ENCODE results near the gene PTAFR.

The PTAFR gene

GRCh38 chr1:28162151-28162550 is 14.3 kb downstream of the PTAFR start:
- TF ChIP-seq CTCF (conservative IDR thresholded peaks at IDR 0.05; ENCODE audit: low read length): no peak
- no peak for DNase-seq (ENCODE audit: low read depth)

GRCh38 chr1:28161751-28162150 is 14.7 kb downstream of the PTAFR start:
- H3K4me3 ChIP-seq (ENCODE audit: low read length): no peak overlapping the region
- no peak for DNase-seq (ENCODE audit: low read depth)
- no peak for TF ChIP-seq CTCF (conservative IDR thresholded peaks at IDR 0.05; ENCODE audit: low read length)

More at GRCh38 chr1:28162151-28162550, 14.3 kb downstream of the PTAFR start:
- no peak overlapping the region for H3K4me3 ChIP-seq (ENCODE audit: low read length)

GRCh38 chr1:28160782-28161266 is 15.7 kb downstream of the PTAFR start:
- DNase-seq (ENCODE audit: low read depth): peak; percentile 77
- TF ChIP-seq CTCF (conservative IDR thresholded peaks at IDR 0.05; ENCODE audit: low read length): no peak

GRCh38 chr1:28159680-28160079 is 16.8 kb downstream of the PTAFR start:
- H3K4me3 ChIP-seq (ENCODE audit: low read length): no peak overlapping the region
- no peak for DNase-seq (ENCODE audit: low read depth)
- no peak for TF ChIP-seq CTCF (conservative IDR thresholded peaks at IDR 0.05; ENCODE audit: low read length)

More at GRCh38 chr1:28160782-28161266, 15.7 kb downstream of the PTAFR start:
- no peak overlapping the region for H3K4me3 ChIP-seq (ENCODE audit: low read length)

- H3K4me3 ChIP-seq (ENCODE audit: low read length): no peak overlapping the region
- no peak for TF ChIP-seq CTCF (conservative IDR thresholded peaks at IDR 0.05; ENCODE audit: low read length)
- DNase-seq (ENCODE audit: low read depth): no peak
These were observed 17.2 kb downstream of the PTAFR start for GRCh38 chr1:28159243-28159642.

- no peak for TF ChIP-seq CTCF (conservative IDR thresholded peaks at IDR 0.05; ENCODE audit: low read length)
- DNase-seq (ENCODE audit: low read depth): no peak
- H3K4me3 ChIP-seq (ENCODE audit: low read length): no peak overlapping the region
These were observed 18.6 kb downstream of the PTAFR start for GRCh38 chr1:28157894-28158293.

GRCh38 chr1:28156821-28157220 is 19.7 kb downstream of the PTAFR start:
- no peak for DNase-seq (ENCODE audit: low read depth)
- no peak for TF ChIP-seq CTCF (conservative IDR thresholded peaks at IDR 0.05; ENCODE audit: low read length)
- no peak overlapping the region for H3K4me3 ChIP-seq (ENCODE audit: low read length)

All from AG10803 (cell line).